ENCODE measurements around the gene ITPR1. TPM values are rescaled to one million over a fixed set of nuclear protein-coding genes. Genes with fewer than 3 reads are reported as not detected.

ITPR1 gene
- total RNA-seq, 2 experiments from 2014 or later = 74.3 to 76.2 TPM

DNA sequence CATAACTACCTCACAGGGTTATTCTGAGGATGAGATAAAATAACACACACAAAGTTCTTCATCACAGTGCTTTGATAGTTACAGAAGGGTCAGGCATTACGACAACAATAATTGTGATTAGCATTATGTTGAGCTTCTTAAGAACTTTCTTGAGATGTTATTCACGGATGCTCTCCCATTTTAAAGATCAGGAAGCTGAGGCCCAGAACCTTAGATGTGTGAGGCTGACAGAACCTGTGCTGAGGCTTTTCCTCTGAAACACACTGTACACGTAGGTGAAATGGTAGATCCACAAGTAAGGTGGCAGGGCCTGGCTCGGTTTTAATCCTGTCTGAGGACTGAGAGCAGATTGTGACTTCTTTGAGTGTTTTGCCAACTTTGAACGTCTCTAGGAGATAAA is 274.9 kb downstream of the ITPR1 start:
- ATAC-seq (ENCODE audit: low read depth) (no peak), DNase-seq (no peak)
- peaks cover 86% of the 10 kb centered on the region for H3K36me3 Mint-ChIP-seq
- no peaks in the 10 kb centered on the region for H3K27me3 Mint-ChIP-seq
- H3K4me3 Mint-ChIP-seq = no peak overlapping the region
- peaks cover 25% of the 10 kb centered on the region for H3K9me3 Mint-ChIP-seq
- H3K27ac Mint-ChIP-seq = no peak overlapping the region
- POLR2A ChIA-PET = interaction anchor here (1.0 kb wide), 1 partner anchor 13 kb away, joined by 4 read pairs; no protein-coding TSS in a partner anchor
- H3K4me1 Mint-ChIP-seq = peaks cover 31% of the 10 kb centered on the region

DNA sequence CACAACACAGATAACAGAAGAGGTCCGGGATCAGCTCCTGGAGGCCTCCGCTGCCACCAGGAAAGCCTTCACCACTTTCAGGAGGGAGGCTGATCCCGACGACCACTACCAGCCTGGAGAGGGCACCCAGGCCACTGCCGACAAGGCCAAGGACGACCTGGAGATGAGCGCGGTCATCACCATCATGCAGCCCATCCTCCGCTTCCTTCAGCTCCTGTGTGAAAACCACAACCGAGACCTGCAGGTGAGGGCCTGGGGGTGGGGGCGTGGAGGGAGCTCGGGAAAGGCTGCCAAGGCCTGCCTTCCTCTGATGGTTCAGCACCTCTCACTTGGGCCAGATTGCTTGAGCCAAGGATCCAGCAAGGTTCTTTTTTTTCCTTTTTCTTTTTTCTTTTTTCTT is 275.4 kb downstream of the ITPR1 start:
- H3K9me3 Mint-ChIP-seq = peaks cover 22% of the 10 kb centered on the region
- H3K4me3 Mint-ChIP-seq = no peak overlapping the region
- peaks cover 36% of the 10 kb centered on the region for H3K4me1 Mint-ChIP-seq
- H3K36me3 Mint-ChIP-seq = peaks cover 86% of the 10 kb centered on the region
- ATAC-seq (ENCODE audit: low read depth) (no peak), DNase-seq (no peak)
- H3K27ac Mint-ChIP-seq = no peak overlapping the region
- H3K27me3 Mint-ChIP-seq = no peaks in the 10 kb centered on the region
- POLR2A ChIA-PET = interaction anchor here (1.0 kb wide), 1 partner anchor 14 kb away, joined by 4 read pairs; no protein-coding TSS in a partner anchor

DNA sequence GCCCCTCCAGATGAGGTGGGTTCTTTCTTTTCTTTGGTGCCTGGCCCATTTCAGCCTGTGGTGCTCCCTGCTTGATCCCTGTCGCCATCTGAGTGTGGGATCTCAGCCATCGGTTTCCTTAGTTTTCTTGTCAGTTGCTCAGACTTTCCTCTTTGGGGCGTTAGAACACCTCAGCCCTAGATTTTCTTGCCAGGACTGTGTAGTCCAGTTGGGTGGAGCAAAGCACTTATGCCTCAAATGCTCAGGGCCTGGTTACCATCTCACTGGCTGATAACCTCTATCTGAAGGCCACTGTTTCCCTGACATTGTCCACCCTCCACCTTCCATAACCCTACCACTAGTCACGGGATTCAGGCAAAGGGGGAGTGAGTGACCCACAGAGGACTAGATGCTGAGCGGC is 277.4 kb downstream of the ITPR1 start:
- Mint-ChIP-seq H3K4me1 (peaks cover 41% of the 10 kb centered on the region), H3K4me3 (no peak overlapping the region), H3K9me3 (peaks cover 16% of the 10 kb centered on the region), H3K27ac (no peak overlapping the region), H3K36me3 (peaks cover 80% of the 10 kb centered on the region), H3K27me3 (no peaks in the 10 kb centered on the region)
- DNase-seq (no peak), ATAC-seq (ENCODE audit: low read depth) (no peak)
- POLR2A ChIA-PET = no interaction called here

DNA sequence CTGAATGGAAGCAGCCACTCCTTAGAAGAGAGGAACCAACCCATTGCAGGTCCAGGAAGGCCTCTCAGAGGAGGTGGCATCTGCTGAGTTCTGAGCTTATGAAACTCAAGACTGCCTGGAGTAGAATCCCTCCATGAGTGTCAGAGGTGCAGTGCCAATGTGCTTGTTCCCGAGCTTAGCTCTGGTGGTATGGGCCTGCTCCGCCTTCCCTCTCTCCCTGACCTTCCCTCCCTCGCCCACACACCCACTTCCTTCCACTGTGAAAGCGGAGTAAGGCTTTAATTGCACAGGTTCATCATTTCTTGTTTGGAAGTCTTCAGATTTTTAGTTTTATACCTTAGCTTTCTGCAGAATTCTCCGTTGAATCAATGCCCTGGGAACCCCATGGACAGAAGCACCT is 278.1 kb downstream of the ITPR1 start:
- POLR2A ChIA-PET = no interaction called here
- Mint-ChIP-seq H3K36me3 (peaks cover 79% of the 10 kb centered on the region), H3K27me3 (no peaks in the 10 kb centered on the region), H3K4me3 (no peak overlapping the region), H3K27ac (peak overlapping the region; percentile 70), H3K9me3 (peaks cover 9% of the 10 kb centered on the region), H3K4me1 (peaks cover 42% of the 10 kb centered on the region)
- DNase-seq = no peak
- ATAC-seq (ENCODE audit: low read depth) = no peak

DNA sequence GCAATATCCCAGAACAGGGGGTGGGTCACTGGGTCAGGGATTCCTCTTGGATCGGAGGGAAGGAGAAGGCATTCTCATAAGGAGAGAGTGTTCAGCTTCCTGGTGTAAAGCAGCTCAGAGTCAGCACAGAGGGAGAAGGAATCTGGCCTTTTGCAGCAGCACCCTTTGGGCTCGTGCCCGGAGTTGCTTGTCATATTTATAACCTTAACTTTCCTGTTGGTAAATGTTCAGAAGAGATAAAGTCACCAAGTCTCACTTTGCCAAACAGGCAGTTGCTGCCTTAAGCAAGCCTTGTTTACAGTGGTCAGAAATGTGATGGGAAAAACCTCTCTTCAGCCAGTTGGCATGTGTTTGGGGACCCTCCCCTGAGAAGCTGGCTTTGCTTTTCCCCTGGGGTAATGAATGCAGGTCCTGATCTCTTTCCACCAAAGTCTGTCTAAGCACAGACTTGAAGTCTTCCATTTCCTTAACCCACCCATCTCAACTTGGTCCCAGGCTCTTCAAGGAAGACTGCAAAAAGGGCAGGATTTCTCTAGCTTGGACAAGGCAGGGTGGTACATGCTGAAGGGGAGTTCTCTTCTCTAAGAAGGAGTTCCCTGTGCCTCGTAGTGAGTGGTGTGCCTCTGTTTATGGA is 279.1 kb downstream of the ITPR1 start:
- Mint-ChIP-seq H3K36me3 (peaks cover 78% of the 10 kb centered on the region), H3K9me3 (peaks cover 5% of the 10 kb centered on the region), H3K4me3 (peak overlapping the region; percentile 5), H3K27ac (peak overlapping the region; percentile 66), H3K4me1 (peaks cover 51% of the 10 kb centered on the region), H3K27me3 (no peaks in the 10 kb centered on the region)
- POLR2A ChIA-PET = no interaction called here
- no peak for ATAC-seq (ENCODE audit: low read depth)
- no peak for DNase-seq

DNA sequence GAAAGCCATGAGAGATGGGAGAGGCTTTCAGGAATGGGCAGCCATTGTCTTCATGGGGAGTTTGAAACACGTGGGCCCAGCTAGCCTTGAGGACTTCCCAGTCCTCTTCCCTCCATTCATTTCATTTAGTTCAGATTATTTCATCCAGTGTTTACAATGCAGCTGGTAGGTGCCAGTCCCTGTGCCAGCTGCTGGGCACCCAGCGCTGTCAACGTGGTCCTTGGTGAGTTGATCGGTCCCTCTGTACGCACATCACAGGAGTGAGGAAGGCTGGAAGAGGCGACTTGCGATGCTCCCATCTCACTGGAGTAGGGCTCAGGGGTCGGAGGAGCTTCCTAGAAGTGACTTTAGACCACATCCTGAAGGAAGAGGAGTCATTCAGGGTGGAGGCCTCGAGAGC is 279.7 kb downstream of the ITPR1 start:
- Mint-ChIP-seq H3K27me3 (no peaks in the 10 kb centered on the region), H3K9me3 (peaks cover 5% of the 10 kb centered on the region), H3K27ac (peak overlapping the region; percentile 66), H3K4me1 (peaks cover 51% of the 10 kb centered on the region), H3K4me3 (peak overlapping the region; percentile 5), H3K36me3 (peaks cover 76% of the 10 kb centered on the region)
- ATAC-seq (ENCODE audit: low read depth) = no peak
- DNase-seq = no peak
- POLR2A ChIA-PET = no interaction called here

DNA sequence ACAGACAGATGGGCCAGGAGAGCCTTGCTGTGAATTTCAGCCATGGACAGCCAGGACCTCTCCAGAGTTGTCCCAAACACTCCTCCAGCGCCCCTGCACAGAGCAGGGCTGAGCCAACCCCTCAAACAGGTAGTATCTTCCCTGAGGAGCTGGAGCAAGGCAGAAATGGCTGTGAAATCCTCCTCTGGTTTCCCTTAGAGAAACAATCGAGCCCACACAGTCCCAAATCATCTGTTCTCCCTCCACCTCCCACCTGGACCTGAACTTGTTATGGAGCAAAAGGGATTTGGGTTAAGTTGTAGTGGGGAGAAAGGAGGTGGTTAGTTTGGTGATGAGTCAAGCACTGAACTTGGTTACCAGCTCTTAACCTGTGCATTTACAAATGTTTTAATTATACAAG is 280.4 kb downstream of the ITPR1 start:
- Mint-ChIP-seq H3K27me3 (no peaks in the 10 kb centered on the region), H3K36me3 (peaks cover 72% of the 10 kb centered on the region), H3K4me3 (no peak overlapping the region), H3K27ac (no peak overlapping the region), H3K9me3 (peaks cover 5% of the 10 kb centered on the region), H3K4me1 (peaks cover 53% of the 10 kb centered on the region)
- POLR2A ChIA-PET = no interaction called here
- ATAC-seq (ENCODE audit: low read depth) = no peak
- DNase-seq = no peak

DNA sequence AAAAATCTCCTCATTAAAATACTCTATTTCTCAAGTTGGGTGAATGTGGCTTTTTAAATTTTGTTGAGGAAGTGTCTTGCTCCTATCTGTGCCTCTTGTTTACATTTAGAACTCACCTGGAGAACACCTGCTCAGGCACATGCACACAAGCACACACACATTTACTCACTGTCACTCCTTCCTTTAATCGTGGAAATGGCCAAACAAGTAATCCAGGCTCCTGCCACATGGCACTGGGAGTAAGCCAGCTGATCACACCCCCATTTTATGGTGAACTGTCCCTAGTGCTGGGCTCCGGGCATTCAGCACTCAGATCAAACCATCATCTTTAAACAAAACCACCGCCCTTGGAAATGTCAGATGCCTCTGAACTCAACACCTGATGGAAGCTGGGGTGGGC is 281.4 kb downstream of the ITPR1 start:
- H3K27ac Mint-ChIP-seq = peak overlapping the region; percentile 11
- no peak overlapping the region for H3K4me3 Mint-ChIP-seq
- H3K36me3 Mint-ChIP-seq = peaks cover 73% of the 10 kb centered on the region

DNA sequence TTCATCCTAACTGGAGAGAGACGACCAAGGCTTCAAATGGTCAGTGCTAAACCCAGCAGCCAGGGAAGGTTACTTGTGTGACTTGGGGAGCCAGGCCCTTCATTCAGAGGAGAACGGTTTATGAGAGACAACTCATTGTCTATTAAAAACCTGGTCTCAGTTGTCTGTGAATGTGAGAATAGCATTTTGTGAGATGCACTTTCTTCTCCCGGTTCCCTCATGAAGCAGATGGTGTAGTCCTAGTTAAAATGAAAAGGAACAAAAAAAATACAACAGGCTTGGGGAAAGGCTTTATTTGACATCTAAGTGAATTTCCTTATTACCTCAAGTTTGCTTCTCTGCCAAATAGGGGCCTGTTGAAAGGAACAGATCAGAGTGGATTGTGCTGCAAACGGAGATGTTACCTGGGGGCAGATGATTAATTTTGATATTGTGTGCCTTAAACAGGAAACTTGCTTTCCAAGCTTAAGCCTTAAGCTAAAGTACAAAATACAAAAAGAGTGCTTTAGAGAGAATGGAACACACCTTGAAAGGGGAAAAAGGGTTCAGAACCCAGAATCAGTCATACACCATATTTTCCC is 283.3 kb downstream of the ITPR1 start:
- Mint-ChIP-seq H3K4me3 (peak overlapping the region; percentile 10), H3K4me1 (peaks cover 41% of the 10 kb centered on the region), H3K27ac (peak overlapping the region; percentile 78), H3K27me3 (no peaks in the 10 kb centered on the region), H3K36me3 (peaks cover 64% of the 10 kb centered on the region), H3K9me3 (peaks cover 5% of the 10 kb centered on the region)
- POLR2A ChIA-PET = interaction anchor here (0.6 to 1.0 kb wide), 2 partner anchors 24 to 56 kb away, joined by 3 read pairs; no protein-coding TSS in a partner anchor
- ATAC-seq (ENCODE audit: low read depth) (no peak), DNase-seq (no peak)

More for the DNA sequence above, 281.4 kb downstream of the ITPR1 start:
- Mint-ChIP-seq H3K9me3 (peaks cover 5% of the 10 kb centered on the region), H3K4me1 (peaks cover 54% of the 10 kb centered on the region), H3K27me3 (no peaks in the 10 kb centered on the region)
- no peak for ATAC-seq (ENCODE audit: low read depth)
- no peak for DNase-seq
- POLR2A ChIA-PET = no interaction called here

DNA sequence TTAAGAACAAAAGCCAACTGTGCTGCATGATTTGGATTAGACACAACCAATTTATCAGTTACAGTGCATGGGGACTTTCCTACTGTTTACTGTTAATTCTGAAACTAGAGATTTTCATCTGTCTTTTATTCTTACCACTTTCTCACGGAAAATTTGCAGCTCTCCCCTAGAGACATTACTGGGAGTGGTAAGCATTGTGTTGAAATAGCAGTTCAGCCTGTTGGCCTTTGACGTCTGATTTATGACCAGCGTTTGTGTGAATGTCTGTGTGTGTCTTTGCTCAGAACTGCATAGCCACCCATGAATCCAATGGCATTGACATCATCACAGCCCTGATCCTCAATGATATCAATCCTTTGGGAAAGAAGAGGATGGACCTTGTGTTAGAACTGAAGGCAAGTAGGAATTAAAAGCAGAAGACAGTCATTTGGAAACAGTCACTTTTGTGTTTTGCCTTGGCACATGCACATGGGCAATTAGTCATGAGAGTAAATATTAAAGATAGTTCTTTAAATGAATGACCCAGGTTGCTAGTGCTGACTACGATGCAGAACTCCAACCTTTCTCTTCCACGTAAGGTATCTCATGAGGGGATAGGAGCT is 283.9 kb downstream of the ITPR1 start:
- H3K4me3 Mint-ChIP-seq = no peak overlapping the region
- ATAC-seq (ENCODE audit: low read depth) (peak; percentile 40), DNase-seq (no peak)
- H3K27me3 Mint-ChIP-seq = no peaks in the 10 kb centered on the region
- peak overlapping the region; percentile 78 for H3K27ac Mint-ChIP-seq
- peaks cover 5% of the 10 kb centered on the region for H3K9me3 Mint-ChIP-seq
- peaks cover 64% of the 10 kb centered on the region for H3K36me3 Mint-ChIP-seq
- H3K4me1 Mint-ChIP-seq = peaks cover 38% of the 10 kb centered on the region
- POLR2A ChIA-PET = interaction anchor here (0.6 to 1.0 kb wide), 2 partner anchors 25 to 55 kb away, joined by 3 read pairs; no protein-coding TSS in a partner anchor

DNA sequence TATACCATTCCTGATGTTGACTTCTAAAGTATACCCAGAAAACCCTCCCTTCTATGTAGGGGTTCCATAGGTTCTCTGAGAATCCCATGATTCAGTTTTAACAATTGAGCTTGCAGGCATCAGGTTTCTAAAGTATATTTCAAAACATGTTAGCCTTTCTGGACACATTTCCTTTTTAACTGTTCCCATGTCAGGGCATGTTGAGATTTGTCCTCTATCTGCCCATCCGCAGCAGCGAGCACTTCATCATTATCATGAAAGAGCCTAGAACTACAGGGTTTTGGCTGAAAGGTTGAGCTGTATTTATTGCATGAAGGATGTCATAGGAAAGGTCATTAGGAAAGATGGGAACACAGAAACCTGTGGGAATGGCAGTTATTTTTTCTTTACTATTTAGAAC is 285.0 kb downstream of the ITPR1 start:
- H3K27me3 Mint-ChIP-seq = no peaks in the 10 kb centered on the region
- H3K4me3 Mint-ChIP-seq = no peak overlapping the region
- H3K27ac Mint-ChIP-seq = peak overlapping the region; percentile 80
- peaks cover 66% of the 10 kb centered on the region for H3K36me3 Mint-ChIP-seq
- peaks cover 5% of the 10 kb centered on the region for H3K9me3 Mint-ChIP-seq
- no peak for ATAC-seq (ENCODE audit: low read depth)
- POLR2A ChIA-PET = no interaction called here
- no peak for DNase-seq
- H3K4me1 Mint-ChIP-seq = peaks cover 28% of the 10 kb centered on the region

DNA sequence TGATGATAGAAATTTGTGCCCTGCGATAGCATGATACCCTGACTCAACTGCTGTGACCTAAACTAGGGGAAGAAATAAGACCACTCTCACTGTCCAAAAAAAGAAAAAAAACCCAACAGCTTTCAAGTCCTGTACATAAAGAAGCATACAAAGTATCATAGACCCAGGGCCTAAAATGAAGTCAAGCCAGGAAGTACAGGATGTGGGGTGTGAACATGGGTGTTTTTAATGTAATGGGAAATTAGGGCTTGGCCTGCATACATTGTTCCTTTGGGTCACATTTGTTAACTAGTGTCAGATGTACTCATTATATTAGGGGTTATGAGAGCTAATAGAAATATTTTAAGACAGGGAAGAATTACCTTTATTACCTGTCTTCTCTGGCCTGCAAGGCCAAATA is 285.6 kb downstream of the ITPR1 start:
- H3K27me3 Mint-ChIP-seq = no peaks in the 10 kb centered on the region
- H3K4me3 Mint-ChIP-seq = no peak overlapping the region
- no peak for DNase-seq
- POLR2A ChIA-PET = no interaction called here
- H3K36me3 Mint-ChIP-seq = peaks cover 66% of the 10 kb centered on the region
- ATAC-seq (ENCODE audit: low read depth) = peak; percentile 65
- H3K27ac Mint-ChIP-seq = peak overlapping the region; percentile 80
- peaks cover 5% of the 10 kb centered on the region for H3K9me3 Mint-ChIP-seq
- H3K4me1 Mint-ChIP-seq = peaks cover 22% of the 10 kb centered on the region

DNA sequence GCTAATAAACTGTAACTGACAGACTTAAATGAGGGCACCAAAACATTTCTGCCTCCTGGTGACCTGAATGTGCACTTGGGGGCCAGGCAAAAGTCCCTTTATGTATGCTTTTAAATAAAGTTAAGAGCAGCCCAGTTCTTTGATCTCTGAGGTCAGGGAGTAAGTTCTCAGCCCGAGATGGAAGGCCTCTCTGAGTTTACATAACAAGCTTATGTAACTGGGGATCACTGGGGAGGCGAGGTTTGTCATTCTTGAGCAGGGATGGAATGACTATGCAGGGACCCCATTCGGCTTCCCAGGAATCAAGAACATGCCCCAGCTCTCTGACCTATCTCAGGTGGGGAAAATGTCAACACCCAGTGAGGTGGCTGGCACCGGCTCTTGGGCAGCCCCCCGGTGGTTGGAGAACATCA is 287.4 kb downstream of the ITPR1 start:
- no peak for ATAC-seq (ENCODE audit: low read depth)
- peaks cover 69% of the 10 kb centered on the region for H3K36me3 Mint-ChIP-seq
- peaks cover 1% of the 10 kb centered on the region for H3K9me3 Mint-ChIP-seq
- POLR2A ChIA-PET = no interaction called here
- no peak overlapping the region for H3K27ac Mint-ChIP-seq
- no peak overlapping the region for H3K4me3 Mint-ChIP-seq
- no peaks in the 10 kb centered on the region for H3K27me3 Mint-ChIP-seq
- H3K4me1 Mint-ChIP-seq = peaks cover 19% of the 10 kb centered on the region
- no peak for DNase-seq

DNA sequence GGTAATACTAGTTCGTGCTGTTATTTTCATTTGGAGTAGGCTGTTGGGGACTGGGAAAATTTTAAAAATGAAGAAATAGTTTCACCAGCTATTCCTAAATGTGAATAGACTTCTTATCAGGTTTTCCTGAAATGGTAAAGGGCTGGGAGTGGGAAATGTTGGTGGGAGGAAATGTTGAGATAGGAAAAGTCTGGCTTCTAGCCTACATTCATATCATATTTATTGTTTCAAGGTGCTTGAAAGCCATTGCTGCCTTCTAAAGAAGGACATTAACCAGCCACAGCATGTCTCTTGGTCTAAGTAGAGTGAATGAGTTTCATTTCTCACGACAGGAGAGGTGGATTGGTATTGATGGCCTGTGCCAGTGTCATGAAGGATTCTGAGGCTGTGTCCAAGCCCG is 288.9 kb downstream of the ITPR1 start:
- Mint-ChIP-seq H3K9me3 (peaks cover 1% of the 10 kb centered on the region), H3K4me1 (peaks cover 10% of the 10 kb centered on the region)

More for the DNA sequence above, 288.9 kb downstream of the ITPR1 start:
- ATAC-seq (ENCODE audit: low read depth) = no peak
- Mint-ChIP-seq H3K4me3 (no peak overlapping the region), H3K27me3 (no peaks in the 10 kb centered on the region), H3K36me3 (peaks cover 64% of the 10 kb centered on the region), H3K27ac (no peak overlapping the region)
- POLR2A ChIA-PET = no interaction called here
- no peak for DNase-seq

Measured in activated naive CD8-positive, alpha-beta T cell treated with anti-CD3 and anti-CD28 coated beads, Interleukin-2, amount 10 ng/mL, durations not matched to agents 7 days and 5 days (primary cell).